NCI-H146 treated with DMSO at 0.1 percent for 48 hours (cell line): Measurements from ENCODE around the gene TRAPPC3L.
"Not testable (repeated sequence)": the region's sequence is repeated elsewhere in the genome, so short reads cannot be mapped to it uniquely, and the experiment has no call there.

Source experiments
- DNase-seq: peaks from one replicate; lab custom pipeline; 2025; ENCODE audit not compliant: unreplicated experiment; lab: John Stamatoyannopoulos, UW

The TRAPPC3L gene

DNA sequence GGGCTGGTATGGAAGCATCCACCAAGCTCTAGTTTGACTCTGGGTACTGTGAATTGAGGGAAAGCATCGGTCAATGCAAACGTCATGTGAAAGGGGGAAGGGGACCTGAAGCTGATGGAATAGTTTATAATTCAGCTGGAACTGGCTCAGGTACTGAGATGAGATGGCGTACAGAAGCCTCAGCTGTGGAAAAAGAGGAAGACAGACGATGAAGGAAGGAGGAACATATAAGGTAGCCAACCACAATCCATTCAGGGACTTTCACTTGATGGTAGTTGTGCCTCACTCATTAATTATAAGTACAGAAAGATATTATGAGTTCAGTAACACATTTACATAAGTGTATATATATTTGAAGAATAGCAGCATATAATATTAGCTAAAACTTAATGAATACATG is 31.4 kb downstream of the TRAPPC3L start:
- DNase-seq, result no peak

GRCh38 chr6:116513224-116513875 is 32.1 kb downstream of the TRAPPC3L start:
- no peak for DNase-seq

- DNase-seq, result no peak
These were observed 32.8 kb downstream of the TRAPPC3L start for GRCh38 chr6:116512734-116513133.

- no peak for DNase-seq
These were observed 33.3 kb downstream of the TRAPPC3L start for GRCh38 chr6:116512111-116512559.

DNA sequence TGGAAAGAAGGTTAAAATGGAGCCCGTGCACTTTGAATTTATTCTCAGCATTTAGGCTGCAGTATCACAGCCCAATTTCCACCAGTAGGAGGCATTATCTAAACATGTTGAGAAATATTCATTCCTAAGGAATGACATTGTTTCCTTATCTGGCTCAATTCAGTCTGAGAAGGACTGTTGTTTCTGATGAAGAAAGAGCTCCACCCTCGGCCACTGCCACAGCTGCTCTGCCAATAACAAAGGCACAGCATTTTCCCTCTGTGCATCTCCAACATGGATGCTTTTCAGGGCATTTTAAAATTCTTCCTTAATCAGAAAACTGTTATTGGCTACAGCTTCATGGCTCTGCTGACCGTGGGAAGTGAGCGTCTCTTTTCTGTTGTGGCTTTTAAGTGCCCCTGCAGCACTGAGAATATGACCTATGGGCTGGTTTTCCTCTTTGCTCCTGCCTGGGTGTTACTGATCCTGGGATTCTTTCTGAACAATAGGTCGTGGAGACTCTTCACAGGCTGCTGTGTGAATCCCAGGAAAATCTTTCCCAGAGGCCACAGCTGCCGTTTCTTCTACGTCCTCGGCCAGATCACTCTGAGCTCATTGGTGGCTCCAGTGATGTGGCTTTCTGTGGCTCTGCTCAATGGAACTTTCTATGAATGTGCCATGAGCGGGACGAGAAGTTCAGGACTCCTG is 33.9 kb downstream of the TRAPPC3L start, which contains the start of gene CALHM5:
CALHM5 (plus strand) TSS at position 216 of the 687 bp plus-strand sequence; CDS start at position 274, 58 bp downstream.
- no peak for DNase-seq

GRCh38 chr6:116508527-116508926 is 37.0 kb downstream of the TRAPPC3L start:
- no peak for DNase-seq

- DNase-seq, result no peak
These were observed 38.2 kb downstream of the TRAPPC3L start for GRCh38 chr6:116507324-116507723.

DNA sequence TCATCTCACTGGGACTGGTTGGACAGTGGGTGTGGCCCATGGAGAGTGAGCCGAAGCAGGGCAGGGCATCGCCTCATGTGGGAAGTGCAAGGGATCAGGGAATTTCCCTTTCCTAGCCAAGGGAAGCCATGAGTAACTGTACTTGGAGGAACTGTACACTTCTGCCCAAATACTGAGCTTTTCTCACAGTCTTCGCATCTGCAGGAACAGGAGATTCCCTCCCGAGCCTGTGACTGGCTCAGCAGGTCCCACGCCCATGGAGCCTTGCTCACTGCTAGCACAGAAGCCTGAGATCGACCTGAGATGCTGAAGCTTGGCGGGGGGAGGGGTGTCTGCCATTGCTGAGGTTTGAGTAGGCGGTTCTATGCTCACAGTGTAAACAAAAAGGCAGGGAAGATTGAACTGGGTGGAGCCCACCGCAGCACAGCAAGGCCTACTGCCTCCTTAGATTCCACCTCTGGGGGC is 44.5 kb downstream of the TRAPPC3L start:
- DNase-seq, result no peak

GRCh38 chr6:116497113-116497676 is 48.3 kb downstream of the TRAPPC3L start:
- no peak for DNase-seq

- DNase-seq, result not testable (repeated sequence)
These were observed 50.3 kb downstream of the TRAPPC3L start for GRCh38 chr6:116495161-116495560.

- DNase-seq, result no peak
These were observed 53.0 kb downstream of the TRAPPC3L start for GRCh38 chr6:116492331-116493067.

DNA sequence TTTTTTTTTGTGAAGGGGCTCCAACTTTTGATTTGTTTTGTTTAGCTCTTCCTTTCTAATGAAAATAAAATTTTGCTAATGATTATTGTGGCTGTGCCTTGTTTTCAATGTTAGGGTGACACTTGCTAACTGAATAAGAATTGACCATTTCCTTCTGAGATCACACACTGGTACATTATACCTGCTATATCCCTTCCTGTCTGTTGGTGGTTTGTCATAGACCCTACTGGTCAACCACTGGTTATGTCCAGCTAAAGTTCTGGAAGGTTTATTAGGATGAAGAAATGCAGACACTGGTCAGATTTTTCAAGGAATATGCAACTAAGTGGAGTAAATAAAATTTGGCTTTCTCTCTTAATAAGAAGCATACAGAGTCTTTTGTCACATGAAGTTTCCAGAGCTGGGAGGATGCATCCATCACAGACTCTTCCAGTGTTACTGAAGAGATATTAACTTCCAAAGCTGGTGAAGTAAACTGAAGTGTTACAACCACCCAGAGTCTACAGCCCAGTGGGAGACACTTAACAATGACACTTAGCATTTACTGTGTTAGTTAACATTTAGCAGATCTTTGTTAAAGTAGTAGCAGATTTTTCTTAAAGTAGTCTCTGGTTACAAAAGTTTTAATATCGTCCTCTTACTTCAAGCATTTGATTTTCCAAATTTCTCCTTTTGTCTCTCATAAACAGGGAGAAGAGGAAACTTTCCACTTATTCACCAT is 53.7 kb downstream of the TRAPPC3L start:
- DNase-seq, result no peak

- no peak for DNase-seq
These were observed 59.8 kb downstream of the TRAPPC3L start for GRCh38 chr6:116485559-116486184.

DNA sequence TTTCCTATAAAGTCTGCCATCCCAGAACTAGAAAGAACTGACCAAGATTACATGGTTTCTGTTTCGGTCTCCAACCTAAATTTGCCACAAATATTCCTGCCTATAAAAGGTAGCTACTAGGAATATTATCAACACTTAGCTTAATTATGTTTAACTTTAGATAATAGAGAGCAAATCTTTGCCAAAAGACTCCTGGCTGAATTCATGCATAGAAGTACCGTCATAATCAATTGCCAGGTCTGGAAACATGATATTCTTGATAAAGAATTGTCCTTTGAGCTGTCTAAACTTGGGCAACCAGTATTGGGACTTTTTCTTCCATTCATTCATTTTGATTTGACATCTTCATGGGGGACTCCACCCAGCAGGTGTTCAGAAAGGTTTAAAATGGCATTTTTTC is 61.9 kb downstream of the TRAPPC3L start:
- no peak for DNase-seq

GRCh38 chr6:116482780-116483179 is 62.7 kb downstream of the TRAPPC3L start:
- DNase-seq, result no peak

GRCh38 chr6:116476002-116476678 is 69.3 kb downstream of the TRAPPC3L start:
- no peak for DNase-seq

DNA sequence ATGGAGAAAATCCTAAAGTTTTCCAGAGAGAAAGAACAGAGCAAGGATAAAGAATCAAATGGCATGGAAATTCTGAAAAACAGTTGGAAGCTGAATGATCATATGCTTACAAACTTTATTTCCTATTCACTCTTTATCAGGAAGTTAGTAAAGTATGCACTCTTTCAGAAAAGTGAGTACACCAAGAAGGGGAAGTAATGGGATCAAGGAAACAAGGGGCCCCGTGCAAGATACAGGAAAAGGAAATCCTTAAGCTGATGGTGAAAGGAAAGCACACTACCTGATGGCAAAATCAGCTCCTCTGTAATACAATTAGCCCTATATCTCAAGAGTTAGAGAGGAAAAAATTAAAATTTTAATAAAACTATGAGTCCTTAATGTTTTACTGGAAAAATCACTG is 70.3 kb downstream of the TRAPPC3L start:
- no peak for DNase-seq

- DNase-seq, result no peak
These were observed 72.8 kb downstream of the TRAPPC3L start for GRCh38 chr6:116472706-116473105.

GRCh38 chr6:116471531-116471930 is 74.0 kb downstream of the TRAPPC3L start:
- no peak for DNase-seq

- no peak for DNase-seq
These were observed 77.2 kb downstream of the TRAPPC3L start for GRCh38 chr6:116468293-116468692.
